Glutamatergic neuron (in vitro differentiated cells): ENCODE measurements around the gene RPGR. TPM values are rescaled to one million over a fixed set of nuclear protein-coding genes. Genes with fewer than 3 reads are reported as not detected.

Experiments used
- DNase-seq: peaks from one replicate; pipeline ENCODE4 v3.0.0; 2022
- H3K27ac Mint-ChIP-seq: one replicate; pipeline ENCODE4 v1.8.0; 2020; ENCODE audit warnings: mild to moderate bottlenecking, mixed read lengths, inconsistent platforms; ENCODE audit not compliant: unreplicated experiment
- H3K27me3 Mint-ChIP-seq: one replicate; pipeline ENCODE4 v1.8.0; 2020; ENCODE audit warnings: mild to moderate bottlenecking, moderate library complexity, mixed read lengths, inconsistent platforms; ENCODE audit not compliant: unreplicated experiment
- H3K36me3 Mint-ChIP-seq: one replicate; pipeline ENCODE4 v1.8.0; 2020; ENCODE audit warnings: mild to moderate bottlenecking, mixed read lengths, inconsistent platforms; ENCODE audit not compliant: unreplicated experiment
- H3K4me1 Mint-ChIP-seq: one replicate; pipeline ENCODE4 v1.8.0; 2020; ENCODE audit warnings: mild to moderate bottlenecking, low read depth, mixed read lengths, inconsistent platforms; ENCODE audit not compliant: unreplicated experiment
- H3K4me3 Mint-ChIP-seq: one replicate; pipeline ENCODE4 v1.8.0; 2020; ENCODE audit warnings: mild to moderate bottlenecking, mixed read lengths, inconsistent platforms; ENCODE audit not compliant: unreplicated experiment
- H3K9me3 Mint-ChIP-seq: one replicate; pipeline ENCODE4 v1.8.0; 2020; ENCODE audit warnings: mild to moderate bottlenecking, moderate library complexity, mixed read lengths, inconsistent platforms; ENCODE audit not compliant: unreplicated experiment
- CTCF ChIP-seq: fragments of 200-600 bp; sonication (generic); IDR thresholded peaks from one replicate; pipeline ENCODE4 v1.5.0; 2021; ENCODE audit not compliant: partially characterized antibody, unreplicated experiment
- total RNA-seq: library from RNA; stranded (reverse); fragmentation: NEBNext Ultra II Directional; extraction: Animal tissue kit (Norgen Biotek cat#: 25700); gene quantifications from one replicate; pipeline ENCODE4 v1.2.1, GENCODE V29; 2021; ENCODE audit not compliant: unreplicated experiment

Gene RPGR
- total RNA-seq, 1 donor from 2014 or later, result 4.6 TPM

DNA sequence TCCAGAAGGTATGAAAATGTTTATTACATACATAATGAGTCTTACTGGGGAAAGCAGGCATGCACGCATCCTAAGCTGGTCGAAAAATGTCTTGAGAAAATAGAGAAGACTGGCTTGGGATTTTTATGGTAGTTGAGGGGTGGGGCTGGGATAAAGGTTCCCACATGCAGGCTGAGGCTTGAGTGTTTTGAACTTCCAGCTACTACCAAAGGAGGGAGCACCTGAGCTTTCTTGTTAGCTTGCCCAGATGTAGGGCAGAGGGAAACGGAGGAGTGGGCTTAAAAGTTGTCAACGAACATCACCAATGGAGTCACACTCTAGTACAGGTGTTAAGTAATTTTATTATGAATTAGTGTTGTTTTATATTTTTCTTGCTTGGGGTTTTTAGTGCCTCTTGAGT lies 67.1 kb downstream of the RPGR start:
- TF ChIP-seq CTCF, result peak; percentile 29
- Mint-ChIP-seq H3K36me3 (no peaks in the 10 kb centered on the region), H3K4me3 (no peak overlapping the region), H3K4me1 (no peaks in the 10 kb centered on the region), H3K27me3 (no peaks in the 10 kb centered on the region), H3K9me3 (no peaks in the 10 kb centered on the region), H3K27ac (no peak overlapping the region)
- no peak for DNase-seq

DNA sequence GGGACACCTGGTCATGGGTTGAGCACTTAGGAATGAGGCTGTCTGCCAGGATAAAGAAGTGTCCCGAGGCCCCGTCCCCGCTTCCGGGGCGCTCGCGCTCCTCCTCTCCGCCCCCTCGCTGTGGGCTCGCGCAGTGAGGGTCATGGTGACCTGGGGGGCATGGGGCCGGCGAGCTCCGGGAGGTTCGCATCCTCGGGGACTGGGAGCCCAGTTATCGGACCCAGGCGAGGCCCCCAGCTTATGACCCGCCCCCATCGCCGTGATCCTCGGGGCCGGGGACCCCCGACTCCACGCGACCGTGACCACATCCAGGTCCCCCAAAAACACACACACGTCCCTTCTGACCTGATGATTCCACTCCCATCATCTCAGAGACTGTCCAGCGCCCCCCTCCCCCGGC lies 71.3 kb downstream of the RPGR start:
- TF ChIP-seq CTCF, result no peak
- no peak overlapping the region for H3K27ac Mint-ChIP-seq
- H3K4me1 Mint-ChIP-seq, result no peaks in the 10 kb centered on the region
- H3K36me3 Mint-ChIP-seq, result no peaks in the 10 kb centered on the region
- H3K27me3 Mint-ChIP-seq, result peaks cover 2% of the 10 kb centered on the region
- no peaks in the 10 kb centered on the region for H3K9me3 Mint-ChIP-seq
- no peak overlapping the region for H3K4me3 Mint-ChIP-seq
- no peak for DNase-seq

GRCh38 chrX:38249965-38250364 lies 77.3 kb downstream of the RPGR start:
- Mint-ChIP-seq H3K9me3 (no peaks in the 10 kb centered on the region), H3K4me1 (no peaks in the 10 kb centered on the region), H3K27me3 (peaks cover 2% of the 10 kb centered on the region), H3K27ac (no peak overlapping the region), H3K36me3 (no peaks in the 10 kb centered on the region), H3K4me3 (no peak overlapping the region)
- DNase-seq, result no peak
- TF ChIP-seq CTCF, result no peak

GRCh38 chrX:38247051-38247450 lies 80.3 kb downstream of the RPGR start:
- no peak for TF ChIP-seq CTCF
- Mint-ChIP-seq H3K4me1 (no peaks in the 10 kb centered on the region), H3K27ac (no peak overlapping the region), H3K4me3 (no peak overlapping the region), H3K27me3 (no peaks in the 10 kb centered on the region), H3K36me3 (no peaks in the 10 kb centered on the region), H3K9me3 (no peaks in the 10 kb centered on the region)
- no peak for DNase-seq

DNA sequence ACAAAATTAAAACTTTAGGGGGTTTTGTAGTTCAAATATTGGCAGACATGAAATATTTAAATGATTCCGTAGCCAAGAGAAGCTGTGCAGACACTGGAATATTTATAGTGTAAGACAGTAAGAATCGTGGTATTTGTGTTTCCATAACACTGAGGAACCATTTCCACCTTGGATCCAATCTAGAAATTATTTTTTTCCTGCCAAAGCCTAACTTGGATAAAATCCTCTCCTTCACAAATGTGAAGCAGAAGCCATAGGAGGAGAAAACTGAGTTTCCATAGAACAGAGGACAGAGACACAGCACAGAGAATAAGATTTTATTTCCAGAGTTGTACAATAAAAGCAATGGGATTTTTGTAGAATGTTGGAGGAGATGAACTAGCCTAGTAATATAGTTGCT lies 86.8 kb downstream of the RPGR start:
- Mint-ChIP-seq H3K9me3 (no peaks in the 10 kb centered on the region), H3K4me1 (no peaks in the 10 kb centered on the region), H3K4me3 (no peak overlapping the region), H3K27ac (no peak overlapping the region), H3K36me3 (no peaks in the 10 kb centered on the region), H3K27me3 (peaks cover 2% of the 10 kb centered on the region)
- TF ChIP-seq CTCF, result no peak
- no peak for DNase-seq
